Measurements from ENCODE around the gene KCNE2.
"Not testable (repeated sequence)": the region's sequence is repeated elsewhere in the genome, so short reads cannot be mapped to it uniquely, and the experiment has no call there.

KCNE2 gene

DNA sequence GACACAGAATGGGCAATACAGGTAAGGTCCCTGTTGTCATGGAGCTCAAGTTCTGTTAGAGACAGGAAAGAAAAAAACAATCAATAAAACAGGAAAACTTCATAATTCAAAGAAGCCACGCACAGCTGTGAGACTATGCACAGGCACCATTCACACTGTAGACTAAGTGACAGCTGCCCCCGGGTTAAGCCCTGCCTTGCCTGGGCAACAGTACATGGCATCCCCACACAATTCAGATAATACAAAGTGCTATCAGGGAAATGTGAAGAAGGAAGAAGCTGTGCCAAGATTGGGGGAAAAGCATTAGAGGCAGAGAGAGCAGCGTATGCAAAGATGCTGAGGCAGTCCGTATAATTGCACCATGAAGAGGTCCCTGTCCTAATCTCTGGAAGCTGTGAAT, 9.0 kb upstream of the KCNE2 start:
- no peak for DNase-seq

DNA sequence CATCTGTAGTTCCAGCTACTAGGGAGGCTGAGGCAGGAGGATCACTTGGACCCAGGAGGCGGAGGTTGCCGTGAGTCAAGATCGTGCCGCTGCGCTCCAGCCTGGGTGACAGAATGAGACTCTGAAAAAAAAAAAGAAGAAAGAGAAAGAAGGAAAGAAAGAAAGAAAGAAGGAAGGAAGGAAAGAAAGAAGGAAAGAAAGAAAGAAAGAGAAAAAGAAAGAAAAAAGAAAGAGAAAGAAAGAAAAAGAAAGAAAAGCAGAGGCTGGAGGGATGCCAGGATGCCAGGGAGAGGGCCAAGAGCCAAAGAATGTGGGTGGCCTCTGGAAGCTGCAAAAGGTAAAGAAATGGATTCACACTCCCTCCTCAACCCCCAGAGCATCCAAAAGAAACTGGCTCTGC, 8.2 kb upstream of the KCNE2 start:
- no peak for DNase-seq

DNA sequence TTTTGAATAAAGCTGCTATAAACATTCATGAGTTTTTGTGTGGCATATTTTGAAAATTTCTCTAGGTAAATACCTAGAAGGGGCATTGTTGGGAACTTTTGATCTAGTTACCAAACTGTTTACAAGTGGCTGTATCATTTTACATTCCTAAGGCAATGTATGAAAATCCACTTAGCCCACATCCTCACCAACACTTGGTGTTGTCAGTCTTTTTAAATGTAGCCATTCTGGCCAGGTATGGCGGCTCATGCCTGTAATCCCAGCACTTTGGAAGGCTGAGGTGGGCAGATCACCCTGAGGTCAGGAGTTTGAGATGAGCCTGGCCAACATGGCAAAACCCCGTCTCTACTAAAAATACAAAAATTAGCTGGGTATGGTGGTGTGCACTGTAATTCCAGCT, 5.9 kb upstream of the KCNE2 start:
- no peak for DNase-seq

DNA sequence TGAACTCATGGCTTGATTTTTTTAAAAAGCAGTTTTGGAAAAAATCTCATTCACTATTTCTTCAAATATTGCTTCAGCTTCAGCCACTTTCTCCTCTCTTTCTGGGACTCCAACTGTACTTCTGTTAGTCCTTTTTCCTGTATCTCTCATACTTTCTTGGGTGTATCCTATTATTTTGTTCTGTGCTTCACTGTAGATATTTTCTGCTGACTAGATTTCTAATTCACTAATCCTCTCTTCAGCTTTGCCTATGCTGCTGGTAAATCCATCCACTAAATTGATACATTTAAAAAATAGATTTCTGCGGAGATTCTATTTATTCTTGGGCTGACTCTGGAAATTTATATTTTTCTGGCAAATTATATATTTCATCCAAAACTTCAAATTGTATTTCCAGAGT, 4.9 kb upstream of the KCNE2 start:
- DNase-seq = no peak

DNA sequence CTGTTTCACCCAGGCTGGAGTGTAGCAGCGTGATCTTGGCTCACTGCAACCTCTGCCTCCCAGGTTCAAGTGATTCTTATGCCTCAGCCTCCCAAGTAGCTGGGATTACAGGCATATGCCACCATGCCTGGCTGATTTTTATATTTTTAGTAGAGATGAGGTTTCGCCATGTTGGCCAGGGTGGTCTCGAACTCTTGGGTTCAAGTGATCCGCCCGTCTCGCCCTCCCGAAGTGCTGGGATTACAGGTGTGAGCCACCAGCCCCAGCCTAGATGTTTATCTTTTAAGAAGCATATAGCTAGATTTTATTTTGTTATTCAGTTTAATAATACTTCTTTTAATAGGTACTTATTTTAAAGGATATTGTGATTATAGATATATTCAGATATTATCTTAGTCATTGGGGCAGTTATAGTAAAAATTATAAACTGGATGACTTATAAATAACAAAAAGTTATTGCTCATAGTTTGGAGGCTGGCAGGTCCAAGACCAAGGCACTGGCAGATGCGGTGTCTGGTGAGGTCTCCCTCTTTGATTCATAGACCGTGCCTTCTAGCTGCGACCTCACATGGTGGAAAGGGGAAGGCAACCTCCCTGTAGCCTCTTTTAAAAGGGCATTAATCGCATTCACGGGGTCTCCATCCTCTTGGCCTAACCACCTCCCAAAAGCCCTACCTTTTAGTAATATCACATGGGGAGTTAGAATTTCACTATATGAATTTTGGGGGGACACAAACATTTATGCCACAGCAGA, 3.1 kb upstream of the KCNE2 start:
- DNase-seq = no peak

DNA sequence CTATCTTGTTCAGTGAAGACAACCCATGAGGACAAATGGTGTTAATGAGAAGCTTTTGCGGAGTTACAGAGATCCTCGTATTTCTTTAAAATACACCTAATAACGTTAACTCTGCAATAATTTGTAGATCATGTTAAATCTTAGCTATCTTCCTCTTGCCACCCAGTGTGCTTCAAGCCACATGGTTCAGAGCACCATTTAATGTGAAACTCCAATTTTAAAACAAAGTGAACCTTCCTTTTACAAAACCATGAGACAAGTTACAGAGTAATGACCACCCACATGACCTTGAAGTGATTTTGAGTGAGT, 1.7 kb upstream of the KCNE2 start:
- no peak for DNase-seq

DNA sequence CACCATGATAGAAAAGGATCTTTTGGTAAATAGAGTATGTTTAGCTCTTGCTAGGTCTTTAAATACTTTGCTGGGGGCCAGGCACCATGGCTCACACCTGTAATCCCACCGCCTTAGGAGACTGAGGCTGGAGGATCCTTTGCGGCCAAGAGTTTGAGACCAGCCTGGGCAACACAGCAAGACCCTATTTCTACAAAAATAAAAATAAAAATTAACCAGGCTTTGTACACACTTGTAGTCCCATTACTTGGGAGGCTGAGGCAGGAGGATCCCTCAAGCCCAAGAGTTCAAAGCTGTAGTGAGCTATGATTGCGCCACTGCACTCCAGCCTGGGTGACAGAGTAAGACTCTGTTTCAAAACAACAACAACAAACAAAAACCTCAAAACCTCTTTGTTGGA, 1.1 kb upstream of the KCNE2 start:
- DNase-seq = no peak

DNA sequence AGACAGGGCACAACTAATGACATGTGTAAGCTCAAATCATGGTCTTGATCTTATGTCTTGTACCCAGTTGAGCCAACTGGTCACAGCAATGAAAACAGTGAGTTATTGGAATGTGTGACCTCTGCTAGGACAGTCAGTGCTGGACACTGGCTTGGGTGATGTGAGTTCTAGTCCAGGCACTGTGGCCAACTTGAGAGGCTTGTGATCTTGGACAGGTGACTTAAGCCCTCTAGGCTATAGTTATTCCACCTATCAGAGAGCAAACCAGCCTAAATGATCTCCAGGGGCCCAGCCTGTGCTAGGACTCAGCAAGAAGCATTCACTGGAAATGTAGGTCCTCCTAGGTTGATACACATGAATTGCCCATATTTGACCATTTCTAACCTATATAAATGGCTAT, 1.1 kb downstream of the KCNE2 start:
- no peak for DNase-seq

DNA sequence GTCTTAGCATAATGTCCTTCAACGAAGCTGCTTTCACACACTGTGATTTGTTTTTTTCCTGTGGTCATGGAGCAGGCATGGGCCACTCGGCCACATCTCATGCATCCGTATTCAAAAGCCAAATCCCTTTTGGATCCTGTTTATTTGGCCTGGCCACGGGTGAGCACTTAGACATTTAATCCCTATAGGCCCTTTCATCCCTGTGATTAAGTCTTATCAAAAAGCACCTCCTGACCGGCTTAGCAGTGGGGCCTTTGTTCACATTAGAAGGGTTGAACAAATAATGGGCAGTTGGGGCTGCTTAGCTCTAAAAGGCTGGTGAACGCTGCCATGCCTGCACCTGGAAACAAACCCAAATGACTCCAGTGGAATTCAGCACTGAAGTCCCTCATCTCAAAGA, 2.0 kb downstream of the KCNE2 start:
- DNase-seq = no peak

DNA sequence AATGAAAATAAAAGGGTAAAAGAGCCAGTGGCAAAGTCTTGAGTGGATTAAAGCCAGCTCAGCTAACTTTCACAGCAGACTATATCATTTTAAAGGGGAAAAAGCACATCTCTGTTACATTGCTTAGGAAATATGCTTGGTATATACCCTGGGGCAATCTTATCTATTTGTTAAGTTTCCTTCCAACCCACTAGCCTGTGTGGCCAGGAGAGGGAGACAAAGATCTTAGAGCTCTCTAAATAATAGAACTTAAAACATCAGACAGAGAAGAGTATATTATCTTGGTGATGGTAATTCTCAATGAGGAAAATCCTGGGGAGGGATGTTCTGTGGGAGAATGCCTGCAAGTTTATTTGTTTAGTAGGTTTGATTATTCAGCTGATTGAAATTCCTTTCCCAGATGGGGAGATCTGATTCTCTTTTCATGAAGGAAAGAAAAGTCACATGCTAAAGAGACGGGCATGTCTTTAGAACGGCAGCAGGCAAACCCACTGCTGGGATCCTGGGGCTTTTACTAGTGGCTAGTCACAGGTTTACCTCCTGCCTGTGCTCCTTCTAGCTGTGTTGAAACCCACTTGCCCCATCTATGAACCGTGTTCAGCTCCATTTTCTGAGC, 3.6 kb downstream of the KCNE2 start:
- peak; percentile 19 to 49 for DNase-seq

DNA sequence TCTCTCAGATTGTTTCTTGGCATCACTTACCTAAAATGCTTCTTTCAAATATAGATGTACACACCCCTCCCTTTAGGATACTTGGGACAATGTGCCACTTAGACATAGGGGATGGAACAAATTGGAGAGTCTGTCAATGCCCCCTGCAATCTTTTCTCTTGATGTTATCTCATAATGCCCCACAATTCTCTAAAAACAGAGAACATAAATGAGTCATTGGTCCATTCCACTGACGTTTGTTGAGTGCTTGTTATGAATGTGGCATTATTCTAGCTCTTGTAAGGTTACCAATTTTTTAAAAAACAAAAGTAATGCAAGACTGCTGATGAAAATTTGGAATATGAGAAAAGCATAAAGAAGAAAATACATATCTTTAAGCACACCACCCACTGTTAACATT, 5.9 kb downstream of the KCNE2 start:
- DNase-seq = no peak

DNA sequence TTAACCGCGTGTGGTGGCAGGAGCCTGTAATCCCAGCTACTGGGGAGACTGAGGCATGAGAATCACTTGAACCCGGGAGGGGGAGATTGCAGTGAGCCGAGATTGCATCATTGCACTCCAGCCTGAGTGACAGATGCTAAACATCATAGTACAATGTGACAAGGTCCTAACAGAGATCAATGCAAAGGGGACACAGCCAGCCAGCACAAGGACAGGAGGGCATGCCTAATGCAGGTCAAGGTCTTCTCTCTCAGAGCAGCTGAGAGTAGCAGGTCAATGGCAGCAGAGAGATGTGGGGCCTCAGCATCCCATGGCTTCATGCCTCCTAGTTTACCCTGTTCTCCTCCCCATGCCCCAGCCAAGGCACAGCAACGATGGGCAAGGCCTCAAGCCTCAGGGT, 8.5 kb downstream of the KCNE2 start:
- no peak for DNase-seq

DNA sequence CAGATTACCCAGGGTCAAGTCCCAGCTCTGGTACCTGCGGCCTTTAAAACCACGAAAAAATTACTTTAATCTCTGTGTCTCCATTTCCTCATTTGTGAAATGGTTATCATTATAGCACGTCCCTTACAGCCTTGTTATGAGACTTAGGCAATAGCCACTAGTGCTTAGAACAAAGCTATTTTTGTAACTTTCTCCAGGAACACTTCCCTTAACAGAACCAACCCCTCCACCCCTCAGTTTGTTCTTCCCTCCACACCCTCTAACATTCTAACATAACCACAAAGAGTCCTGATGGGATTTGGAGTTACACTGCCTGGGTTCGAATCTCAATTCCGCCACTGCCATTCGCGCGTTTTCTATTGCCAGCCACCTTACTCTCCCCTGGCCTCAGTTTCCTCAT, 10.7 kb downstream of the KCNE2 start:
- DNase-seq = not testable (repeated sequence)

DNA sequence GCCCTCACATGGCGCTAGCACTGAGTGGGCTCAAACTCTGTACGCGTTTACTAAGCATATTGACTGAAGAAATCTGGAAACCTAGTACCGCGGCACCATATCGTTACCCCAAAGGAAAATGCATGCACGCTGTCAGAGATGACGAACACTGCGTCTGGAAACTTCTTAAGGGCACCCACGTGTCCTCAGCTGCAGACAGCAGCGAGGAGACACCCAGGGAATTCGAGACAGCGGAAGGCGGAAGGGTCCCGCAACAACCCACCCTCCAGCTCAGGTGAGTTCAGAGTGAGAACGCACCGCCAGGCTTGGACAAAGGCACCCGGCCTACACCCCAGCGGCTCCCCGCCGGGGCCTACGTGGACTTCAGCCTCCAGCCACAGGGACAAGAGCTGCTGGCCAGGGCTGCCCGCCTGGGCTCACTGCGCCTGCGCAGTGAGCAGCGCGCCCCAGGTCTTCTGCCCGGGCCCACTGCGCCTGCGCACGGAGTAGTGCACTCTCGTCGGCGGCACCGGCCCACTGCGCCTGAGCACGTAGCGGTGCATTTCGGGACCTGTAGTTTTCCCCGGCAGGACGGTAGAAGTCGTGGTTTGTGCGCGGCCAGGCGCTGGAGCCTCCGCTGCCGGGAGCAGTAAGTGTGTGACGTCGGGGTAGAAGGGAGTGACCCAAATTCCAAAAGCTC, 11.3 kb downstream of the KCNE2 start, which contains the start of gene SMIM11:
TSS of gene SMIM11 (plus strand) at position 568 of the 679 bp plus-strand sequence. CDS start 3,998 bp downstream, outside the sequence.
- not testable (repeated sequence) for DNase-seq

DNA sequence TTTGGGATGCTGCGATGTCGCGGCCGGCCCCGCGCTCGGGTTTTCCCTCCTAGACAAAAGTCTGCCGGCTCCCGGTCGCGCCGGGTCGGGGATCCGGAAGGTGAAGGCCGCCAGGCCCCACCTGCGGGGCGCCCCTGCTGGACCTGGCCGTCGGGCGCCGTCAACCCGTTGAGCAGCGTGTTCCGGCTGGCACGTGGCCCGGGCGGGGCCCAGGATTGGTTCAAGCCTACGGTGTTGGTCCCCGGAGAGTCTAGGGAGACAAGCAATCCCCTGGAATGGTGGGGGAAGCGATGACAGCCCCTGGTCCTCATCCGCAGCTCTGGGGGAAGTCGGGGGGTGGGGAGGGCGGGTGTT, 11.8 kb downstream of the KCNE2 start:
- DNase-seq = not testable (repeated sequence)

DNA sequence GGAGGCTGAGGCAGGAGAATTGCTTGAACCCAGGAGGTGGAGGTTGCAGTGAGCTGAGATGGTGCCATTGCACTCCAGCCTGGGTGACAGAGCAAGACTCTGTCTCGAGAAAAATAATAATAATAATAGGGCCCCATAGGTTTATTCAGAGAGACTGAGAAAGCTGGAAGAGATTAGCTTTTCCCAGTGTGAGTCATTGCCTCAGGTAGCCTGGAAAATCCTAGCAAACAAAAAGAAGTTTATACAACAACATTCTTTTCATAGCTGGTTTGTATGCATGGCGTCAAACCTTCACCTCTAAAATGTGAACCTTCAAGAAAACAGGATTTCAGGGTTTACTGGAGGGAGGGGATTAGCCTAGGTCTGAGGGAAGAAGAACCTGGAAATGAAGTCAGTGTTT, 19.3 kb downstream of the KCNE2 start:
- DNase-seq = not testable (repeated sequence)

DNA sequence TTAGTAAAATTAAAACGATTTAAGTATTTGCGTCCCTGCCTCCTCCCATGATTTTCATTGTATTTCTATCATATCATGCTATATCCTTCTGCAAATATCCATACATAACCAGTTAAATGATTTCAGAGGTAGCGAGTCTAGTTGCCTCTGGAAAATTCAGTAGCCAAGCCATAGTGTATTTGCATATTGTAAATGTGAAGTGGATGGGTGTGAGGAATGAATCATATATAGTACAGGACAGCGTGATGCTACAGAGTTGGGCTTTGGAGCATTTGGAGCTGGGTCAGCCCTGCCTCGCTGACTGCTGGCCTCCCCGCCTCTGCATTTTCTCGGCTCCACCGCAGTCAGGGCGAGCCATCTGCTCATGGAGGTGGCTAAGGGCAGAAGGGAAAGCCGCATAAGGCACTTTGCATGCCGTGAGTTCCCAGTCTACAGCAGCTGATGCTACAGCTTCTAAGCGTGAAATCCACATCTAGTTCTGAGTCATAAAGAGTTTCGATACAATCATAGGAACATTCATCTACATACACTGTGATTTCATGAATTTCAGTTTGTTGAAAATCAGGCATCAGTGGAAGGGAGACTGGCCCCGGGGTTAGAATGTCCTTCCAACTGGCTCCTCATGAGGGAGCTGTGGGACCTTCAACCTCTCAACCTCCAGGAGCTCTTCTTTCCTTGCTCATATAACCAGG, 20.1 kb downstream of the KCNE2 start:
- DNase-seq = not testable (repeated sequence)

DNA sequence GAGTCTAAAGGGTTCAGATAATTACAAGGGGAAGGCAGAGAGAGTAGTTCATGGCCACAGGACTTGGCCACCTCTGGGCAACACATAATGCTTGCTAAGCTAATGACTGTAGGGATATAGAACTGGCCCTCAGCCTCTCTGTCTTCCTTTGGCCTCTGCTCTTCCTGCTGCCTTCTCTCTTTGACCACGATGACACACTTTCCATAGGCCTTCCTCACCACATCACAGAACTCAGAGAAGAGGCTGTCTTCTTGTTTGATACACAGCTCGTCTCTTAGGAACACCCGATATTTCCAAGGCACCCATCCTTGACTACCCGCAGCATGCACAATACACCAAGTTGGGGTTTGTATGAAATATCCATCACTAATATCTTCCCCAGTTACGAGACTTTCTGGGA, 36.7 kb downstream of the KCNE2 start:
- not testable (repeated sequence) for DNase-seq

DNA sequence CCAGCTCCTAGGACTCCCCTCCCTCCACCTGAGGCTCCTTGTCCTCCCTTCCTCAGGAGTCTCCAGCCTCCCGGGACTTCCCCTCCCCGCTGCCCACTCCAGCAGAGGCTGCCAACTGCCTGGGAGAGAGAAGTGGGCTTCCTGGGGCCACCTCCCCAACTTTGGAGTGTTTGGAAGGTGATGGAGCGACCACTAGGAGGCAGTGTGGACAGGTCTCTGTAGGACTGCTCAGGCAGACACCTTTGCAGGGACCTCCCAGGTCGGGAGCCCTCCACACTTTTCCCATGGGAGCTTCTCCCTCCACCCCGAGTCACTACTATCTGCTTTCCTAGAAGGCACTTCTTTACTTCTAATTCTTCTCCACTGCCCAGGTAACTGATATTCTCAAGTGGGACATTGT, 40.9 kb downstream of the KCNE2 start:
- not testable (repeated sequence) for DNase-seq

DNA sequence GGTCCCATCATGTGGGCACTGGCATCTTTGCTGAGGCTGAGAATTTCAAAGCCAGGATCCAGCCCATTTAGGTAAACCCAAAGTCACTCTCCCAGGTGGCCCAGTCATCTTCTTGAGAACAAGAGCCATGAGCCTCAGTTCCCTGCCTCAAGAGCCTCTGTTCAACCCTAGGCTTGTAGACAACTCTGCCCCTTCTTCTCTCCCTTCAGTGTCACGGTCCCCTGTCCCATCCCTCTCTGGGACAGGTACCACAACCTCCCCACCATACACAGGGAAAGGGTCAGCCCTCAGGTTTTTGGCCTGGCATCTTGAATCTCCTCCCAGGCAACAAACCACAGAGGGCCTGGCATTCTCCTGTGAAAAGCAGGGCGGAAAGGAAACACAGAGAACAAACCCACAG, 41.9 kb downstream of the KCNE2 start:
- not testable (repeated sequence) for DNase-seq

DNA sequence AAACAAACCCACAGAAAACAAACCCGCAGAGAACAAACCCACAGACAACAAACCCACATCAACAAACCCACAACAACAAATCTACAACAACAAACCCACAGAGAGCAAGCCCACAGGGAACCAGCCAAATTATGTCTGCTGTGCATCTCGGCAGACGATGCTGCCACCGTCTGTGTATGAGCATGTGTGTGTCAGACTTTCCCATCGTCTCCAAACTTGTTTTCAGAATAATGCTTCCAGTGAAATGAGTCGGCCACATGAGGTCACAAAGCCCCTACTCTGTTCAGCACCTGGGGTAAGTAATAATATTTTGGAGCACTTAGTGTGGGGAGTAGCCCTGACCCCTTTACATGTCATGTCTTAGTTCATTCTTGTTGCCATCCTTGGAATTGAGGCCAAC, 42.3 kb downstream of the KCNE2 start:
- DNase-seq = not testable (repeated sequence)

DNA sequence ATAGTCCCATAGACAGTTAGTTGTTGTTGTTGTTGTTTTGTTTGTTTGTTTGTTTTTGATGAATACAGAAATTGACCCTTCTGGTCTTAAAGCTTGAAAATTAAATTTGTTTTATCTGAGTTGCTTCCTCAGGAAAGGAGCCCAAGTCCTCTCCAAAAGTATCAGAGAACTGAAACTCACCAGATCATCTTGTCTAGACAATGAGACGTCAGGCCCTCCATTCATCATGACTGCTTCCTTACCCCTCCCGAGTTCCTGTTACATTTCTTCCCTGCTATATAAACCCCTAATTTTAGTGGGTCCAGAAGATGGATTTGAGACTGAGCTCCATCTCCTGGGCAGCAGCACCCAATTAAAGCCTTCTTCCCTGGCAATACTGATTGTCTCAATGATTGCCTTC, 42.9 kb downstream of the KCNE2 start:
- not testable (repeated sequence) for DNase-seq

DNA sequence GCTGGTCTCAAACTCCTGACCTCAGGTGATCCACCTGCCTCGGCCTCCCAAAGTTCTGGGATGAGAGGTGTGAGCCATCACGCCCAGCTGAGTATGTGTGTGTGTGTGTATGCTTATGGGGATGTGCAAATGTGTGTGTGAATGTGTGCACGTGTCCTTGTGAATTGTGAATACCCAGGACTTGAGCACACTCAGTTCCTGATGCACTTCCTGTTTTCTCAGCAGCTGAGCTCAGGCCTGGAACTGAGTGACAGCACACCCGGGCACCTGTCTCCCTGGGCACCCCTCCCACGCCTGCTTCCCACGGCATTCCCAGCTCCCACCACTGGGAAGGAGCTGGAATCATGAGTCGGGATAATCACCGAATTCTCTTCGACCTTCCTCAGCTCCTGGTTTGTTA, 43.5 kb downstream of the KCNE2 start:
- DNase-seq = not testable (repeated sequence)
